Measurements from ENCODE around the gene DGKQ.
A peak's percentile ranks its signal among the peaks of the same experiment; 100 is the strongest.

The DGKQ gene

GRCh38 chr4:917992-918391, 55.4 kb downstream of the DGKQ start:
- TF ChIP-seq CTCF (IDR thresholded peaks at IDR 0.05; ENCODE audit: insufficient read depth, low read length, poor library complexity, severe bottlenecking), result no peak
- Histone ChIP-seq H3K27me3 (replicated peaks; ENCODE audit: control insufficient read depth, insufficient read depth, low read length) (no peaks in the 10 kb centered on the region), H3K4me3 (replicated peaks; ENCODE audit: low read depth, low read length) (no peak overlapping the region), H3K36me3 (ENCODE audit: control insufficient read depth, insufficient read depth, low read length) (peaks cover 3% of the 10 kb centered on the region)
- no peak for DNase-seq (ENCODE audit: extremely low read depth, insufficient read length)

GRCh38 chr4:917466-917865, 55.9 kb downstream of the DGKQ start:
- TF ChIP-seq CTCF (IDR thresholded peaks at IDR 0.05; ENCODE audit: insufficient read depth, low read length, poor library complexity, severe bottlenecking), result no peak
- peaks cover 8% of the 10 kb centered on the region for H3K36me3 ChIP-seq (ENCODE audit: control insufficient read depth, insufficient read depth, low read length)
- no peaks in the 10 kb centered on the region for H3K27me3 ChIP-seq (replicated peaks; ENCODE audit: control insufficient read depth, insufficient read depth, low read length)
- no peak overlapping the region for H3K4me3 ChIP-seq (replicated peaks; ENCODE audit: low read depth, low read length)
- DNase-seq (ENCODE audit: extremely low read depth, insufficient read length), result no peak

- no peaks in the 10 kb centered on the region for H3K27me3 ChIP-seq (replicated peaks; ENCODE audit: control insufficient read depth, insufficient read depth, low read length)
- TF ChIP-seq CTCF (IDR thresholded peaks at IDR 0.05; ENCODE audit: insufficient read depth, low read length, poor library complexity, severe bottlenecking), result no peak
- peaks cover 18% of the 10 kb centered on the region for H3K36me3 ChIP-seq (ENCODE audit: control insufficient read depth, insufficient read depth, low read length)
- DNase-seq (ENCODE audit: extremely low read depth, insufficient read length), result no peak
- peak overlapping the region; percentile 10; the same call in 1 of the 2 replicates for H3K4me3 ChIP-seq (replicated peaks; ENCODE audit: low read depth, low read length)
Measured at GRCh38 chr4:915595-915994, 57.8 kb downstream of the DGKQ start.

- Histone ChIP-seq H3K27me3 (replicated peaks; ENCODE audit: control insufficient read depth, insufficient read depth, low read length) (no peaks in the 10 kb centered on the region), H3K36me3 (ENCODE audit: control insufficient read depth, insufficient read depth, low read length) (peaks cover 21% of the 10 kb centered on the region), H3K4me3 (replicated peaks; ENCODE audit: low read depth, low read length) (no peak overlapping the region; the same call in 1 of the 2 replicates)
- no peak for TF ChIP-seq CTCF (IDR thresholded peaks at IDR 0.05; ENCODE audit: insufficient read depth, low read length, poor library complexity, severe bottlenecking)
- peak; percentile 26 for DNase-seq (ENCODE audit: extremely low read depth, insufficient read length)
Measured at GRCh38 chr4:915041-915474, 58.3 kb downstream of the DGKQ start.

GRCh38 chr4:914531-914930, 58.8 kb downstream of the DGKQ start:
- no peak for TF ChIP-seq CTCF (IDR thresholded peaks at IDR 0.05; ENCODE audit: insufficient read depth, low read length, poor library complexity, severe bottlenecking)
- H3K27me3 ChIP-seq (replicated peaks; ENCODE audit: control insufficient read depth, insufficient read depth, low read length), result no peaks in the 10 kb centered on the region
- H3K4me3 ChIP-seq (replicated peaks; ENCODE audit: low read depth, low read length), result no peak overlapping the region
- no peak for DNase-seq (ENCODE audit: extremely low read depth, insufficient read length)
- H3K36me3 ChIP-seq (ENCODE audit: control insufficient read depth, insufficient read depth, low read length), result peaks cover 26% of the 10 kb centered on the region

- TF ChIP-seq CTCF (IDR thresholded peaks at IDR 0.05; ENCODE audit: insufficient read depth, low read length, poor library complexity, severe bottlenecking), result no peak
- peaks cover 30% of the 10 kb centered on the region for H3K36me3 ChIP-seq (ENCODE audit: control insufficient read depth, insufficient read depth, low read length)
- no peak overlapping the region for H3K4me3 ChIP-seq (replicated peaks; ENCODE audit: low read depth, low read length)
- H3K27me3 ChIP-seq (replicated peaks; ENCODE audit: control insufficient read depth, insufficient read depth, low read length), result no peaks in the 10 kb centered on the region
- DNase-seq (ENCODE audit: extremely low read depth, insufficient read length), result no peak
Measured at GRCh38 chr4:913280-913618, 60.1 kb downstream of the DGKQ start.

Measured in GM06990 (cell line).